Gastrocnemius medialis (tissue), 4 donors: ENCODE results near the gene WHRN.

Experiments
- CTCF ChIP-seq, 5 experiments: fragments of 450-650 bp in 3 of 5; fragments of 200-600 bp in 2 of 5; sonication (generic) in 2 of 5; IDR thresholded peaks in 4 of 5; conservative IDR thresholded peaks in 1 of 5; 1 replicate in 4 of 5; 2 replicates in 1 of 5; pipeline ENCODE4 v1.5.1; 2016 to 2019; ENCODE audit warnings: antibody characterized with exemption in 5 of 5, mild to moderate bottlenecking in 3 of 5, moderate library complexity in 3 of 5
- POLR2A ChIP-seq, 2 donors: fragments of 450-650 bp; IDR thresholded peaks; one replicate each; pipeline ENCODE4 v1.6.1; 2017; ENCODE audit warnings: antibody characterized with exemption in 2 of 2, mild to moderate bottlenecking in 2 of 2, moderate library complexity in 2 of 2

- TF ChIP-seq POLR2A (IDR thresholded peaks at IDR 0.05) (no peak), CTCF (IDR thresholded peaks at IDR 0.05 in 4 of 5, conservative IDR thresholded peaks at IDR 0.05 in 1 of 5) (no peak)
These were observed 76.8 kb downstream of the WHRN start for GRCh38 chr9:114428466-114428865.
